Hematopoietic multipotent progenitor cell treated with erythropoietin and hydrocortisone succinate and interleukin-3 and kit ligand, for 4 days (in vitro differentiated cells): ENCODE measurements around the gene COPS9.

Experiments used
- DNase-seq: peaks from one replicate; pipeline ENCODE4 v3.0.0-alpha.2; 2015

Gene COPS9

GRCh38 chr2:240136013-240136670 lies at the start of gene COPS9:
TSS of gene COPS9 (minus strand) at chr2:240136305. CDS start at chr2:240136284, 21 bp downstream.
- peak; percentile 93 for DNase-seq

GRCh38 chr2:240184656-240185055 lies 48.6 kb upstream of the COPS9 start:
- DNase-seq, result no peak

- no peak for DNase-seq
These were observed 47.9 kb upstream of the COPS9 start for GRCh38 chr2:240183875-240184590.

- no peak for DNase-seq
These were observed 47.1 kb upstream of the COPS9 start for GRCh38 chr2:240183006-240183874.

GRCh38 chr2:240182476-240182875 lies 46.4 kb upstream of the COPS9 start:
- no peak for DNase-seq

- no peak for DNase-seq
These were observed 45.9 kb upstream of the COPS9 start for GRCh38 chr2:240182001-240182400.

GRCh38 chr2:240179941-240180666 lies 44.0 kb upstream of the COPS9 start:
- no peak for DNase-seq

GRCh38 chr2:240179186-240179815 lies 43.2 kb upstream of the COPS9 start:
- no peak for DNase-seq

GRCh38 chr2:240178564-240178963 lies 42.5 kb upstream of the COPS9 start:
- no peak for DNase-seq

- no peak for DNase-seq
These were observed 38.4 kb upstream of the COPS9 start for GRCh38 chr2:240174496-240174895.

GRCh38 chr2:240172071-240172895 lies 36.2 kb upstream of the COPS9 start:
- DNase-seq, result no peak

- no peak for DNase-seq
These were observed 34.8 kb upstream of the COPS9 start for GRCh38 chr2:240170883-240171282.

- no peak for DNase-seq
These were observed 34.2 kb upstream of the COPS9 start for GRCh38 chr2:240170354-240170735.

- no peak for DNase-seq
These were observed 33.6 kb upstream of the COPS9 start for GRCh38 chr2:240169486-240170353.

- no peak for DNase-seq
These were observed 32.6 kb upstream of the COPS9 start for GRCh38 chr2:240168546-240169361.

GRCh38 chr2:240168041-240168440 lies 31.9 kb upstream of the COPS9 start:
- no peak for DNase-seq

- DNase-seq, result no peak
These were observed 31.4 kb upstream of the COPS9 start for GRCh38 chr2:240167588-240167880.

- no peak for DNase-seq
These were observed 30.9 kb upstream of the COPS9 start for GRCh38 chr2:240166761-240167587.

- DNase-seq, result no peak
These were observed 30.1 kb upstream of the COPS9 start for GRCh38 chr2:240166191-240166590.
